ENCODE data around the gene NCLN.

Gene NCLN

GRCh38 chr19:3178973-3179738 lies 6.6 kb upstream of the NCLN start:
- FAIRE-seq = peak; percentile 89
- TF ChIP-seq POLR2AphosphoS5 (IDR thresholded peaks at IDR 0.05; ENCODE audit: low read depth, low read length) (peak; percentile 40; the same call in 1 of the 2 replicates), PAX5 (IDR thresholded peaks at IDR 0.05; ENCODE audit: insufficient read depth, low read length, severe bottlenecking) (no peak)
- DNase-seq (ENCODE audit: insufficient read length, low spot score) = no peak

- TF ChIP-seq TAF1 (IDR thresholded peaks at IDR 0.05; ENCODE audit: low read depth, low read length) (peak; percentile 32; the same call in 1 of the 2 replicates), PAX5 (IDR thresholded peaks at IDR 0.05; ENCODE audit: insufficient read depth, low read length, severe bottlenecking) (no peak), SPI1 (IDR thresholded peaks at IDR 0.05; ENCODE audit: low read depth, low read length) (no peak), POLR2A (IDR thresholded peaks at IDR 0.05; ENCODE audit: low read depth, low read length) (no peak), POU2F2 (IDR thresholded peaks at IDR 0.05; ENCODE audit: low read depth, low read length) (no peak), POLR2AphosphoS5 (IDR thresholded peaks at IDR 0.05; ENCODE audit: low read depth, low read length) (no peak)
- no peak for DNase-seq (ENCODE audit: insufficient read length, low spot score)
- FAIRE-seq = peak; percentile 73
Measured at GRCh38 chr19:3179739-3180293, 5.9 kb upstream of the NCLN start.

GRCh38 chr19:3183721-3184641 lies 1.7 kb upstream of the NCLN start:
- DNase-seq (ENCODE audit: insufficient read length, low spot score) (no peak), FAIRE-seq (no peak)
- TF ChIP-seq TAF1 (IDR thresholded peaks at IDR 0.05; ENCODE audit: low read depth, low read length) = no peak
- TF ChIP-seq POLR2AphosphoS5 (IDR thresholded peaks at IDR 0.05; ENCODE audit: low read depth, low read length) = no peak
- TF ChIP-seq POU2F2 (IDR thresholded peaks at IDR 0.05; ENCODE audit: low read depth, low read length) = no peak
- TF ChIP-seq SPI1 (IDR thresholded peaks at IDR 0.05; ENCODE audit: low read depth, low read length) = no peak
- TF ChIP-seq POLR2A (IDR thresholded peaks at IDR 0.05; ENCODE audit: low read depth, low read length) = no peak
- TF ChIP-seq PAX5 (IDR thresholded peaks at IDR 0.05; ENCODE audit: insufficient read depth, low read length, severe bottlenecking) = no peak

GRCh38 chr19:3184847-3185460 lies 776 bp upstream of the NCLN start:
- TF ChIP-seq POLR2AphosphoS5 (IDR thresholded peaks at IDR 0.05; ENCODE audit: low read depth, low read length) (no peak), TAF1 (IDR thresholded peaks at IDR 0.05; ENCODE audit: low read depth, low read length) (no peak), POU2F2 (IDR thresholded peaks at IDR 0.05; ENCODE audit: low read depth, low read length) (no peak), POLR2A (IDR thresholded peaks at IDR 0.05; ENCODE audit: low read depth, low read length) (no peak), PAX5 (IDR thresholded peaks at IDR 0.05; ENCODE audit: insufficient read depth, low read length, severe bottlenecking) (no peak), SPI1 (IDR thresholded peaks at IDR 0.05; ENCODE audit: low read depth, low read length) (no peak)
- DNase-seq (ENCODE audit: insufficient read length, low spot score) = no peak
- peak; percentile 75 for FAIRE-seq

GRCh38 chr19:3186160-3186688 lies 494 bp downstream of the NCLN start:
- TF ChIP-seq POU2F2 (IDR thresholded peaks at IDR 0.05; ENCODE audit: low read depth, low read length) (no peak), POLR2A (IDR thresholded peaks at IDR 0.05; ENCODE audit: low read depth, low read length) (no peak), TAF1 (IDR thresholded peaks at IDR 0.05; ENCODE audit: low read depth, low read length) (no peak), POLR2AphosphoS5 (IDR thresholded peaks at IDR 0.05; ENCODE audit: low read depth, low read length) (no peak), PAX5 (IDR thresholded peaks at IDR 0.05; ENCODE audit: insufficient read depth, low read length, severe bottlenecking) (no peak), SPI1 (IDR thresholded peaks at IDR 0.05; ENCODE audit: low read depth, low read length) (no peak)
- no peak for FAIRE-seq
- DNase-seq (ENCODE audit: insufficient read length, low spot score) = no peak

GRCh38 chr19:3186891-3187661 lies 1.3 kb downstream of the NCLN start:
- FAIRE-seq = no peak

GRCh38 chr19:3187662-3188511 lies 2.2 kb downstream of the NCLN start:
- TF ChIP-seq POU2F2 (IDR thresholded peaks at IDR 0.05; ENCODE audit: low read depth, low read length) = no peak
- no peak for TF ChIP-seq PAX5 (IDR thresholded peaks at IDR 0.05; ENCODE audit: insufficient read depth, low read length, severe bottlenecking)
- TF ChIP-seq TAF1 (IDR thresholded peaks at IDR 0.05; ENCODE audit: low read depth, low read length) = no peak
- TF ChIP-seq POLR2AphosphoS5 (IDR thresholded peaks at IDR 0.05; ENCODE audit: low read depth, low read length) = no peak
- no peak for TF ChIP-seq POLR2A (IDR thresholded peaks at IDR 0.05; ENCODE audit: low read depth, low read length)
- TF ChIP-seq SPI1 (IDR thresholded peaks at IDR 0.05; ENCODE audit: low read depth, low read length) = no peak
- FAIRE-seq = no peak
- no peak for DNase-seq (ENCODE audit: insufficient read length, low spot score)

More at GRCh38 chr19:3186891-3187661, 1.3 kb downstream of the NCLN start:
- DNase-seq (ENCODE audit: insufficient read length, low spot score) = no peak
- no peak for TF ChIP-seq TAF1 (IDR thresholded peaks at IDR 0.05; ENCODE audit: low read depth, low read length)
- TF ChIP-seq POLR2A (IDR thresholded peaks at IDR 0.05; ENCODE audit: low read depth, low read length) = no peak
- TF ChIP-seq SPI1 (IDR thresholded peaks at IDR 0.05; ENCODE audit: low read depth, low read length) = no peak
- no peak for TF ChIP-seq POLR2AphosphoS5 (IDR thresholded peaks at IDR 0.05; ENCODE audit: low read depth, low read length)
- no peak for TF ChIP-seq PAX5 (IDR thresholded peaks at IDR 0.05; ENCODE audit: insufficient read depth, low read length, severe bottlenecking)
- no peak for TF ChIP-seq POU2F2 (IDR thresholded peaks at IDR 0.05; ENCODE audit: low read depth, low read length)
